GM13977 (cell line): ENCODE results near the gene SYT7.

Experiments
- DNase-seq: peaks from one replicate; pipeline ENCODE4 v3.0.0; 2012; ENCODE audit warnings: low spot score
- CTCF ChIP-seq: IDR thresholded peaks from 2 replicates; pipeline ENCODE4 v1.5.1; 2012; ENCODE audit warnings: mild to moderate bottlenecking, control low read depth; ENCODE audit not compliant: insufficient read depth; ENCODE audit errors: extremely low read depth, missing control alignments
- in situ Hi-C: fragments of 300-500 bp; cut with MboI; formaldehyde crosslinking; loops from one replicate; pipeline ENCODE4 v1.12.0; 2022; ENCODE audit warnings: low sequenced_read_pairs, low pct_unique_long_range_greater_than_20kb, mixed read lengths, inconsistent platforms; ENCODE audit not compliant: unreplicated experiment

Gene SYT7

DNA sequence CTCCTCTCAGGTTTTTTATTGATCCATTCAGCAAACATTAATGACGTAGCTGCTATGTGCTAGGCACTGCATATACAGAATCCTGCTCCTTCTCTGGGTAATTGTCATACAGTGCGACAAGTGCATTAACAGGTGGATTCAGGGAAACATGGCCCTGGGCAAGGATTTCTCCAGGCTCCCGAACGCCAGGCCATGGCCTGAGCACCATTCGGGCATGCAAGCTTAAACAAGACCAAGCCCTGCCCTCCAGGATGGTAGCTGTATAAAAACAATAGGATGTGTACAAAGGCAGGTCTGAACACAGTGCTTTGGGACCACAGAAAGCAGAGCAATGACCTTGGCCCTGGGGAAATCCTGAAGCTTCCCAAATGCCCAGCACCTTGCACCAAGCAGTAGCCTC, 9.1 kb upstream of the SYT7 start:
- no peak for TF ChIP-seq CTCF
- in situ Hi-C loops: no loop called here

DNA sequence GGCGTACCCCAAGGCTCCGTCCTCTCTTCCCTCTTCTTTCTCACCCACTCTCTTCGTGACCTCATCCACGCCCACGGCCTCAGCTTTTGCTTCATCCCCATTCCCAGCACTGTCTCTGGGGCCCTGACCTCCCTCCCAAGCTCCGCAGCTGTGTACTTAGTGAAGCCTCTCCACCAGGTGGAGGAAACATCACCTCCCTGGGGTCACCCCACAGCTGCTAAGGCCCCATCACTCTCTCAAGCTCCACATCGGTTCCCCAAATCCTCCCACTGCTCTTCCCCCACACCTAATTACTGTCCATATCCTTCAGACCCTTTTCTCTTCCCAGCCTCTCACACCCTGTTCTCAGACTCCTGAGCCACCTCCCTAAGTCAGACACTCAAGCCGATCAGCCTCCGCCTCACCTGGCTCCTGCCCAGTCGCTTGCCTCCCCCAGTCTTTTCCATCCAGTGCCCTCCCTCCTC, 7.9 kb upstream of the SYT7 start:
- in situ Hi-C loops: no loop called here
- no peak for DNase-seq
- TF ChIP-seq CTCF: no peak

More for the DNA sequence above, 9.1 kb upstream of the SYT7 start:
- no peak for DNase-seq

DNA sequence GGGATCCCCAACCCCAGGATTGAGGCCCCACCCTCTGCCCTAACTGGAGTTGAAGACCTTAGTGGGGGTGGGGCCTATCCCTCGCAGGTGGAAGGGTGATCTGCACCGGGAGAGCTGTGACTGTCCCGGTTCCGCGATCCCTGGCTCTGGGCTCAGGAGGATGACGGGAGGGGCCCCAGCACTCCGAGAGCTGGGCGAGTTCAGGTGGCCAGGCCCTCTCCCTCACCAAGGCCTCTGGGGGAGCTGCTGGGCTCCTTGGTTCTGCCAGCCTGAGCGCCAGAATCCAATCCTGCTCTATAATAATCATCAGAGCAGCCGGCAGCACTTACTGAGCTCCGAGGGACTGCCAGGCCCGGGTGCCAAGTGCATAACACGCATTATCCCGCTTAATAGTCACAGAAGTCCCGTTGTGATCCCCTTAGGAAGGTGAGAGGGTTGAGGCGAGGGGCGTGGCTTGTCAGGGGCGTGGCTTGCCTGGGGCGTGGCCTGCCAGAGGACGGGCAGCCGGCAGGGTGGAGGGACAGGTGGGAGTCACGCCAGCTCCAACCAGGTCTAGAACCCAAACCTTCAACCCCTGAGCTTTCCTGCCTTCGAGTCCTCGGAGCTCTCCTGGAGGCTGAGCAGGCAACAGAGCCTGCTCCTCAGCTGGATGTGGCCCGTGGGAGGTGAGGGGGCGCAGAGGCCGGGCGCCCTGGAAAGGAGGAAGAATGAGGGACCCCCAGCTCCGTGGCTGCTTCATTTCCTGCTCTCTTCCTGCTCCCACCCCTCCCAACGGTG, 7.3 kb upstream of the SYT7 start:
- peak; percentile 69 for DNase-seq

GRCh38 chr11:61587541-61587941, 6.7 kb upstream of the SYT7 start:
- DNase-seq: no peak
- no peak for TF ChIP-seq CTCF
- in situ Hi-C loops: no loop called here

More for the DNA sequence above, 7.3 kb upstream of the SYT7 start:
- in situ Hi-C loops: no loop called here
- TF ChIP-seq CTCF: no peak

GRCh38 chr11:61586792-61587430, 6.0 kb upstream of the SYT7 start:
- TF ChIP-seq CTCF: no peak
- in situ Hi-C loops: no loop called here
- DNase-seq: no peak

DNA sequence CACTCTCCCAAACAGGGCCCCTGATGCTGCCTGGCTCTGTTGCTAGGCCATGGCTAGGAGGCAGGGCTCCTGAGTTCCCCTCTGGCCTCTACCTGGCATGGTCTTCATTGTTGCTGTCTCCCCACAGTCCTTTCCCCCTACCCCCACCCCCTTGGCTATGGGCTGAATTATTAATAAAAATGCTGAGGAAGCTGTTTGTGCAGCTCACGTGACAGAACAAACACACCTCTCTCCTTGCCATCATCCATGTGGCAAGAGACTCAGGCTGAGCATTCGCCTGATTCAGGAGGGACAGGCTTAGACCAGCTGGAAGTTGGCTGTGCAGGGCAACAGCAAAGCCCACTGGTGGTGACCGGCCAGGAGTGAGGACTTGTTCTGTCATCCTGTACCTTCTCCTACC, 4.2 kb upstream of the SYT7 start:
- no peak for DNase-seq
- in situ Hi-C loops: no loop called here
- no peak for TF ChIP-seq CTCF
